H1 (cell line): Measurements from ENCODE around the gene TCF4. TPM values are rescaled to one million over a fixed set of nuclear protein-coding genes. Genes with fewer than 3 reads are reported as not detected.

Experiments
- CBX8 ChIP-seq: fragments of 300-800, 300-1000 bp; sonication (generic); IDR thresholded peaks from 2 replicates; pipeline ENCODE4 v1.7.1; 2016; ENCODE audit warnings: low read depth, low read length, borderline replicate concordance
- FOSL1 ChIP-seq: IDR thresholded peaks from 2 replicates; pipeline ENCODE4 v1.6.1; 2011; ENCODE audit warnings: mild to moderate bottlenecking, low read depth, low read length, moderate library complexity; ENCODE audit not compliant: insufficient read depth
- KDM4A ChIP-seq: IDR thresholded peaks from one replicate; pipeline ENCODE4 v1.7.1; 2012; ENCODE audit warnings: low read depth, mild to moderate bottlenecking, moderate library complexity, low read length, inconsistent platforms; ENCODE audit not compliant: severe bottlenecking
- SP2 ChIP-seq: IDR thresholded peaks from 2 replicates; pipeline ENCODE4 v1.6.1; 2012; ENCODE audit warnings: mild to moderate bottlenecking, low read length, inconsistent platforms
- polyA plus RNA-seq, 7 experiments: library from polyadenylated mRNA; depleted of rRNA in 3 of 7; stranded (reverse) in 5 of 7; unstranded in 2 of 7; fragments of >200 nt in 5 of 7; fragments of 200-250 nt in 2 of 7; gene quantifications; 1 replicate in 5 of 7; 2 replicates in 1 of 7; 4 replicates in 1 of 7; pipeline versions ENCODE4 v1.2.1 to v1.2.3, GENCODE V29; 2011 to 2013; ENCODE audit warnings: missing spikeins in 2 of 7, mixed read lengths in 2 of 7
- total RNA-seq: library from RNA; stranded (reverse); fragmentation: NEBNext Ultra II Directional; extraction: Animal tissue kit (Norgen Biotek cat#: 25700); gene quantifications from 2 replicates; pipeline ENCODE4 v1.2.1, GENCODE V29; 2021
- TF ChIP-seq, protein P1 (sequence below): IDR thresholded peaks from 2 replicates; pipeline ENCODE4 v1.6.1; 2012; ENCODE audit warnings: inconsistent platforms

Gene TCF4
- total and polyA plus RNA-seq, 2 of the 8 experiments (the other 6 are each of a cell fraction or from before 2014, with no cell fraction given) = 59.3 to 118 TPM

DNA sequence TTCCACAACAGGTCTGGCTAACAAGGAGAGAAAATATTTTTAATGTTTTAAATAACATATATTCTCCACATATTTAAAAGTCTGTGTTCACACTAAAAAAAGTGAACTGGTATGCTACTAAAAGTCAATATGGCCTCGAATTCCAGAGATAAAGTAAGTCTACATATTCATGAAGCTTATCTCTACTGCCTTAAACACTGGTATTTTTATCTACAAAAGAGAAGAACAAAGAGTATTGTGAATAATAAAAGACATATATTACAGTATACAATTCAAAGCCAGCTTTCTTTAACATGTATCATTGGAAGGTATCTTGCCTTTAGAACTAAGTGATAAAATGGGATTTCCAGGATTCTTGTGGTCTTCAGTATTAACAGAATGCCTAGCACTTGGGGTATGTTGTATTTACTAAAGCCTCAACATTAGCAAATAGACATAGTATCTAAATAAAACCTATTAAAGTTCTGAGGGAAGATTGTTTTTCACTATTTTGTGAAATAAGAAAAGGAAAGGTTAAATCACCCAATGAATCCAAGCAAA is 325.9 kb downstream of the TCF4 start (continued):
- TF ChIP-seq, protein P1, sequence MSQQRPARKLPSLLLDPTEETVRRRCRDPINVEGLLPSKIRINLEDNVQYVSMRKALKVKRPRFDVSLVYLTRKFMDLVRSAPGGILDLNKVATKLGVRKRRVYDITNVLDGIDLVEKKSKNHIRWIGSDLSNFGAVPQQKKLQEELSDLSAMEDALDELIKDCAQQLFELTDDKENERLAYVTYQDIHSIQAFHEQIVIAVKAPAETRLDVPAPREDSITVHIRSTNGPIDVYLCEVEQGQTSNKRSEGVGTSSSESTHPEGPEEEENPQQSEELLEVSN = no peak
- no peak for TF ChIP-seq KDM4A
- no peak for TF ChIP-seq FOSL1
- TF ChIP-seq CBX8 = no peak
- no peak for TF ChIP-seq SP2
